Measurements from ENCODE around the gene NMRK2.
A peak's percentile ranks its signal among the peaks of the same experiment; 100 is the strongest.

NMRK2 gene

DNA sequence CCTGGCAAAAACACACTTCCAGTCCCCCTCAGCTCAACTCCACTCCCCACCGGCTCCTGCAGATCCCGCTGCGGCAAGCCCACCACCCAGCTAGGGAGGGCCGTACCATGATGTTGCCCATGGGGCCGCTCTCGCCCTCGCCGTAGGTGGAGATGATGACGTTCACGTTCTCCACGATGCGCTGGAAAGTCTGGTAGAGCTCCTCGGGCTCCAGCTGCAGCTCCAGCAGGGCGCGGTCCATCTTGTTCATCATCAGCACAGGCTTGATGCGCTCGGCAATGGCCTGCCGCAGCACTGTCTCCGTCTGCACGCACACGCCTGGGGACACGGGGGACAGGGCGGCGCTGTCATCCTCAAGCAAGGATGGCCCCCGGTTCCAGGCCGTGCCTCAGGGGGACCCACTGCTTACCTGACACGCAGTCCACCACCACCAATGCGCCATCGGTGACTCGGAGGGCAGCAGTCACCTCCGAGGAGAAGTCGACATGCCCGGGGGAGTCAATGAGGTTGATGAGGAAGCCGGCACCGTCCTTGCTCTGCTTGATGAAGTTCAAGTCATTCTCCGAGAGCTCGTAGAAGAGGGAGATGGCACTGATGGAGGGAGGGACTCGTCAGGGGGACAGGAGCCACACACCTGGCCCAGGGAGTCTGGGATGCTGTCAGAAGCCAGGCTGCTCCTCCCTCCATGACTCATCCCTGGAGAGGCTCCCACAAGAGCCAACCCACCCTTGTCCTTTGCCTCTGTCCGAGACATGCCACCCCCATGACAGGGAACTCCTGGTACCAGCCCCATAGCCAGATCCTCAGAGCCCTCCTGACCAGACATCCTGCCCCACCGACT, 50.1 kb downstream of the NMRK2 start:
- no peak for DNase-seq

DNA sequence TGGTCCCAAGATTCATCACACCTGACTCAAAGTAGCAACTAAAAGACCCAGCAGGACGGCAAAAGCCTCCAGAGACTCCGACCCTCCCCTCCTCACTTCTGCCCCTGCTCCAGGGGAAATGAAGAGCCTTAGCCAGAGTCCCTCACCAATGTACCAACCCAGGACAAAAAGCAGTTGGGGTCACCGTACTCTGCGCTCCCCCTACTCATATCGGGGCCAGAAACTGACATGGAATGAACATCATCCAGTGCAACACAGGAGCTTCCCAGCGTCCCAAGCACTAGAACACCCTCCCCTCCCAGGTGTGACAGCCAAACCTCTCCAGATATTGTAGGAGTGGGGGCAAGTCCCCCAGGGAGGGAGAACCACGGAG, 50.7 kb downstream of the NMRK2 start:
- DNase-seq, result no peak

DNA sequence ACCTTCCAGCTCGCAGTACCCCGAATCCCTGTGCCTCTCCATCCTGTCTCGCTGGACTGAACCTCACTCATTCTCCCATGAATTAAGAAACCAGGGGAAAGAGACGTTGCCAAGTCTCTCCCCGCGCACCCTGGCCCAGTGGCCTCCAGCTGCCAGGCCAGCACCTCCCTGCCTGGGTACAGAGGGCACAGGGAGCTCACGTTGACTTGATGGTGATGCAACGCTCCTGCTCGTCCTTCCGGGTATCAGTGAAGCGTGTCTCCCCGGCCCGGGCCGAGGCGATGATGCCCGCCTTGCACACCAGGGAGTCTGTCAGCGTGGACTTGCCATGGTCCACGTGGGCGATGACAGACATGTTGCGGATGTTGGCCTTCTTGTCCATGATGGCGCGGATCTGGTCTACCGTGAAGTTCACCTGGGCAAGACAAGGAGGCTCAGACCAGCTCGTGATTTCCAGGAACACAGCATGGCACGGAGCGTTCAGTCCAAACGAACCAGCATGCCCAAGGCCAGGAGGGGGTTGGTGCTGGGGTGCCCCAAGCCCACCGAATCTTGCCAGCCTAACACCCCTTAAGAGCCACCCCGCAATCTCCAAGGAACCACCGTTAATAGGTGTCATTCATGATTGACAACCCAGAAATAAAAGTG, 51.2 kb downstream of the NMRK2 start:
- DNase-seq, result no peak

DNA sequence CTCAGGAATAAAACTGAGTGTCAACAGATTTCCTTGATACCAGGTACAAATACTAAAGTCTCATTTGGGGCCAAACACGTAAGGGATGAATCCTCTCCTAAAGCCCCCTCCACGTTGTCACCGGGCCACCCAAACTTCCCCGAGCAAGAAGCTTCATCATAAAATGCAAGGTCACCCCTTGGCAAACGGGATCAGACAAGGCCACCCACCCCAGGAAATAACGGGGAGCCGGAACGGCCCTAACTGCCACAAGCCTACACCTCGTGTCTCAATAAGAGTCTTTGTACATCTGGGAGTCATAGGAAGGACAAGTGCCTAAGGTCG, 51.7 kb downstream of the NMRK2 start:
- no peak for DNase-seq

DNA sequence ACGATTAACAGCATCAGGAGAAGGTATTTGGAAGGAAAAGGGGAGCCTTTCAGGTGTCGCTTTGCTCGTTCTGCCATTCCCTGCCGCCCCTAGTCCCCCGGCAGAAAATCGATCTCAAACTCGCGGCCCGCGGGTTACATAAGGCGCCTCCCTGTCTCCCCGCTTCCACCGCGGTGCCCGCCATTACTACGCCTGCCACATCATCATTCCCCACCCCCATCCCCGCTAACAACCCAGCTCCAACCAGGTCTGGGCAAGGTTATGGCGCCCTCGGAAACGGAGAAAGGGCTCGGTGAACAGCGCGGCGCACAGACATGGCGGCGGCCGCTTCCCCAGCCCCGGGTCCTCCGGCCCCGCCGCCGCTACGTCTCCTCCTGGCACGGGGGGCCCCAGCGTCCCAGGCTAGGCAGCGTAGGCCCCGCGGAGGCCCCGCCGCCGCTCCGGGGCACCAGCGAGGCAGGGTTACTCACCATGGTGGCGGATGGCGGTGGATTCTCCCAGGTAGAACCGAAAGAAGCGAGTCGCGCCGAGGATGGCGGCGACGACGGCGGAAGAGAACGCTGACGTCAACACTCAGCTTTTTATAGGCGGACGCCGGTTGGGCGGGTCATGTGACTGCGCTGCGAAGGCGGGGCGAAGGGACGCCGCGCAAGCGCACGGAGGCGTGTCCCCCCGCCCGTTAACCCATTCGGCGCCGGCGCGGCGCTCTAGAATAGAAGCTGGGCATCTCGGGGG, 52.2 kb downstream of the NMRK2 start, which contains the start of gene EEF2:
Gene EEF2, minus strand, starts transcription at position 556 of the 735 bp plus-strand sequence. Its CDS starts 83 bp downstream, at position 473.
- peak; percentile 72 for DNase-seq

DNA sequence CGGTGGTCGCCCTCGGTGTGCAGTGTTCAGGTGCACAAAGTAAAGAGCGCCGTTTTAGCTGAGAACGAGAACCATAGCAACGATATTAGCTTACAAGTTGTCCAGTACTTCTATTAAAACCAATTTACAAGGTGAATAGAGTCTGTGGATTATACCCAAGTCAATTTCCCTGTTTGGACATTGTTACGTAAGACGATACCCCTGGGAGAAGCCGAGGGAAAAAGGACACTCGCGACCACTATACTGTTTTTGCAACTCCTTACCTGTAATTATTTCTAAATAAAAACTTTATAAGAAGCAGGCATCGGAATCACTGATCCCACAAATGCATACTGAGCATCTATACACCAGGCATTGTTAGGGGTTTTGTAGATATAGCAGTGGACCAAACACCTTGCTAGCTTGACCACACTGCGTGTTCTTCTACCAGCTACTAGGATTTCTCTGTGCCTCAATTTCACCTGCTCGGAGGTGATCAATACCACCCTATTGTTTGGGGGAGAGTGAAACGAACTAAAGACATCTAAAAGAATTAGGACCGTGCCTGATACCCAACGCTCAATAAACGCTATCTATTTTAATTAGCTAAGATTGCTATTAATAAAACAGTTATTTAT, 52.9 kb downstream of the NMRK2 start:
- peak; percentile 55 for DNase-seq

DNA sequence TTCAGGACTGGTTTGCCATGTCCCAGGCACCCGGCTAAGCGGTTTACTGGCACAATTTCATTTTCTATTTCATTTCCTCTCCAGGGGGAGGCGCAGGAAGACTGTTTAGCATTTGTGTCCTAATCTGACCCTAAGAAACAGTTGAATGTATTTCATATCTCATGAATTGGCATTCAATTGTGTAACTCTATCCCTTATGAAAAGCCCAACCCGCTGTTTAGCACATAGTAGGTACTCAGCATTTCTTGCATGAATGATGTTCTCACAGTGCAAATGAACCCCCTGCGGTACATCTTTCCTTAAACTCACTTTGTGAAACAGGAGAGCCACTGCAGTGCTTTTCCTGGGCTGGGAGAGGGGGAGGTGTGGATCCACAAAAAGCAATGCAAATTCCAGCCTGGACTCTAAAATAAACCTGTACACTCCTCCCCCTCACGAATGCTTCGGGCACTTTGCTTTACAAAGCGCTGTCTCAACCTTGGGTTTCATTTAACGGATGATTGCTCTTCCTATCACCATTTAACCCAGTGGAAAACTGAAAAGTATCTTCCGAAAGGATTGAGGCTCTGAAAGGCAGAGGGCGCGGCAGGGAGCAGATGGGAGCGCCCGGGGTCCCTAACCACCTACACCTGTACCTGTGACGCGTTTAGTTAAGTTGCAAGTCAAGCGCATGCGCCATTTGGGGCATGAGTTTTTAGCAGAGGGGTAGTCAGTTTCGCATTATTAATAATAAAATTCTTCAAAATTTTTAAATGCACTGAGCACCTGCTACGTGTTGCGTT, 53.6 kb downstream of the NMRK2 start:
- peak; percentile 85 for DNase-seq

DNA sequence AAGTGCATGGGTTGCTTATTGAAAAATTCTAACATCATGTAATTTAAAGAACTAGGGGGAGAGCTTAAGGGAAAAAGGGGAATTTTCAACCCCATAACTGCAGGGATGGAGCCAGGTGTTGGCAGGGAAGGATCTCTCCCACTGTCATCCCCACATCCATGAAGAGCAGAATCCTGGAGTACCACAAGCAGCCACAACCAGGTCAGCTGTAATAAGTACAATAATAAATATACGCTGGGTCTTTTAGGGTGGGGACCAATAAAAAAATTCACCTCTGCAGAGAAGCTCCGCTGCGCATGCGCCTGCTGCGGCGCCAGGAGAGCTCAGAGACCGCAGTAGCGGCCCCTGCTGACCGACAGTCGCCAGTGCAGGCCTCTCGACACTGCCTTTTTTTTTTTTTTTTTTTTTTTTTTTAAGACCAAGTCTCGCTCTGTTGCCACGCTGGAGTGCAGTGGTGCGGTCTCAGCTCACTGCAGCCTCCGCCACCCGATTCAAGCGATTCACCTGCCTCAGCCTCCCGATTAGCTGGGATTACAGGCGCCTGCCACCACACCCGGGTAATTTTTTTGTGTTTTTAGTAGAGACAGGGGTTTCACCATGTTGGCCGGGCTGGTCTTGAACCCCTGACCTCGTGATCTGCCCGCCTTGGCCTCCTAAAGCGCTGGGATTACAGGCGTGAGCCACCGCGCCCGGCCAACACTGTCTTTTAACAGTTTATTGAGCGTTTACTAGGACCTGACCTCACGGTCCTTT, 54.9 kb downstream of the NMRK2 start:
- DNase-seq, result peak; percentile 79

DNA sequence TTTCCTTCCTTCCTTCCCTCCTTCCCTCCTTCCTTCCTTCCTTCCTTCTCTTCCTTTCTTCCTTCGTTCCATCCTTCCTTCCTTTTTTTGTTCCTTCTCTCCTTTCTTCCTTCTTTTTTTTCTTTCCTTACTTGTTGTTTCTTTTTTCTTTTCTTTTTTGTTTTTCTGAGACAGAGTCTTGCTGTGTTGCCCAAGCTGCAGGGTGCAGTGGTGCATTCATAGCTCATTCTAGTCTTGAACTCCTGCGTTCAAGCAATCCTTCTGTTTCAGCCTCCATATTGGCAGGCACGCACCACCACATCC, 57.9 kb downstream of the NMRK2 start:
- no peak for DNase-seq
